ENCODE results near the gene ABCC1. TPM values are rescaled to one million over a fixed set of nuclear protein-coding genes. Genes with fewer than 3 reads are reported as not detected.

Gene ABCC1
- total and polyA plus RNA-seq, 4 donors, result 12.4 to 41.5 (median 31.3) TPM

DNA sequence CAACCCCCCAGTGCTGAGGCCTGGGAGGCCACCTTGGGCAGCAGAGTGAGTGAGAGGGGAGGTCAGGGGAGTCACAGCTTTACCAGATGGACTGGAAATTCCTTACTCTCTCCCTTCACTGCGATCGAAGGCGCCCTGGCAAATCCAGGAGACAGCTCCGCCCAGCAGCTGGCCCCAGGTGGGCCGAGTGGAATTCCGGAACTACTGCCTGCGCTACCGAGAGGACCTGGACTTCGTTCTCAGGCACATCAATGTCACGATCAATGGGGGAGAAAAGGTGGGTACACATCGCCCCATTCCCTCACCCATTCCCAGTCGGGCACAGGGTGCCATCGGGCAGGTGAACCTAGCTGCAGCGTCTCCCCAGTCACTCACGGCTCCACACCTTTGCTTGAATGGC, 182.2 kb downstream of the ABCC1 start:
- no peak for ATAC-seq (ENCODE audit: insufficient read depth, low FRiP score)
- H3K27ac ChIP-seq (ENCODE audit: low read depth in 1 of 2, low read length in 1 of 2), result no peak overlapping the region
- DNase-seq, result no peak
- H3K4me3 ChIP-seq, result no peak overlapping the region
- TF ChIP-seq, protein P1, sequence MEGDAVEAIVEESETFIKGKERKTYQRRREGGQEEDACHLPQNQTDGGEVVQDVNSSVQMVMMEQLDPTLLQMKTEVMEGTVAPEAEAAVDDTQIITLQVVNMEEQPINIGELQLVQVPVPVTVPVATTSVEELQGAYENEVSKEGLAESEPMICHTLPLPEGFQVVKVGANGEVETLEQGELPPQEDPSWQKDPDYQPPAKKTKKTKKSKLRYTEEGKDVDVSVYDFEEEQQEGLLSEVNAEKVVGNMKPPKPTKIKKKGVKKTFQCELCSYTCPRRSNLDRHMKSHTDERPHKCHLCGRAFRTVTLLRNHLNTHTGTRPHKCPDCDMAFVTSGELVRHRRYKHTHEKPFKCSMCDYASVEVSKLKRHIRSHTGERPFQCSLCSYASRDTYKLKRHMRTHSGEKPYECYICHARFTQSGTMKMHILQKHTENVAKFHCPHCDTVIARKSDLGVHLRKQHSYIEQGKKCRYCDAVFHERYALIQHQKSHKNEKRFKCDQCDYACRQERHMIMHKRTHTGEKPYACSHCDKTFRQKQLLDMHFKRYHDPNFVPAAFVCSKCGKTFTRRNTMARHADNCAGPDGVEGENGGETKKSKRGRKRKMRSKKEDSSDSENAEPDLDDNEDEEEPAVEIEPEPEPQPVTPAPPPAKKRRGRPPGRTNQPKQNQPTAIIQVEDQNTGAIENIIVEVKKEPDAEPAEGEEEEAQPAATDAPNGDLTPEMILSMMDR (IDR thresholded peaks at IDR 0.05; ENCODE audit: control extremely low read depth, extremely low read depth), result no peak
- H3K36me3 ChIP-seq (ENCODE audit: control insufficient read depth in 4 of 4, insufficient read depth in 4 of 4, low read length in 4 of 4), result peaks cover 7 to 34% (median 21%) of the 10 kb centered on the region in 4 donors
- no peaks in the 10 kb centered on the region for H3K27me3 ChIP-seq (ENCODE audit: control insufficient read depth in 3 of 3, insufficient read depth in 3 of 3, low read length in 2 of 3)
- peaks cover 0 to 2% (median 0%) of the 10 kb centered on the region in 5 donors for H3K4me1 ChIP-seq (ENCODE audit: control insufficient read depth in 5 of 5, insufficient read depth in 5 of 5, low read length in 5 of 5)
- no peak overlapping the region for H3K9ac ChIP-seq (ENCODE audit: insufficient read depth in 1 of 2, low read length in 2 of 2)
- WGBS, 2 donors, result 96 to 97% methylated on average over 15 of the region's 15 CpGs
- H3K9me3 ChIP-seq (ENCODE audit: control insufficient read depth in 4 of 4, insufficient read depth in 3 of 4, low read length in 3 of 4), result no peaks in the 10 kb centered on the region

DNA sequence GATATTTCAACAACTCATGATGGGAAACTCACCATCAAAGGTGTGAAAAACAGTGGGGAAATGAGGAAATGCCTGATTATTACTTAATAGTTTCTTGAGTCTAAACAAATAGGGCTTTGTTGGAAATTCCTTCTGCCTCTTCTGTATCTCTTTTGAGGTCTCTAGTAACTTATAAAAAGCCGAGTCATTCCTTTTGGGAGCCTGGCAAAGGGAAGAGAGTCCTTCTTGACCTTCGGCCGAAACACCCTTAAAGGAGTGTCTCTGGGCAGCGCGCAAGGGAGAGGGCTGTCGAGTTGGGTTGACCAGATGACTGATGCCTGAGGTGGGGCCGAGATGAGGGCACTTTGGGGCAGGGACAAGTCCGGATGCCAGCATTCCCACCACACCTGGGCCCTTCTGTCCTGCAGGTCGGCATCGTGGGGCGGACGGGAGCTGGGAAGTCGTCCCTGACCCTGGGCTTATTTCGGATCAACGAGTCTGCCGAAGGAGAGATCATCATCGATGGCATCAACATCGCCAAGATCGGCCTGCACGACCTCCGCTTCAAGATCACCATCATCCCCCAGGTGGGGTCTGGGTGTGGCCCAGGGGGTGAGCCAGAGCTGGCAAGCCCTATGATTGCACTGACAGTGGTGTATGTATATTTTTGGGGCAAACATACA, 184.7 kb downstream of the ABCC1 start:
- ATAC-seq (ENCODE audit: insufficient read depth, low FRiP score), result no peak
- TF ChIP-seq, protein P1 (IDR thresholded peaks at IDR 0.05; ENCODE audit: control extremely low read depth, extremely low read depth), result no peak
- Histone ChIP-seq H3K9me3 (ENCODE audit: control insufficient read depth in 4 of 4, insufficient read depth in 3 of 4, low read length in 3 of 4) (no peaks in the 10 kb centered on the region), H3K27ac (ENCODE audit: low read depth in 1 of 2, low read length in 1 of 2) (no peak overlapping the region), H3K36me3 (ENCODE audit: control insufficient read depth in 4 of 4, insufficient read depth in 4 of 4, low read length in 4 of 4) (peaks cover 23 to 51% (median 35%) of the 10 kb centered on the region in 4 donors), H3K4me1 (ENCODE audit: control insufficient read depth in 5 of 5, insufficient read depth in 5 of 5, low read length in 5 of 5) (no peaks in the 10 kb centered on the region), H3K4me3 (no peak overlapping the region), H3K9ac (ENCODE audit: insufficient read depth in 1 of 2, low read length in 2 of 2) (no peak overlapping the region), H3K27me3 (ENCODE audit: control insufficient read depth in 3 of 3, insufficient read depth in 3 of 3, low read length in 2 of 3) (no peaks in the 10 kb centered on the region)
- no peak for DNase-seq
- WGBS, 2 donors, result 94 to 96% methylated on average over 21 of the region's 21 CpGs

DNA sequence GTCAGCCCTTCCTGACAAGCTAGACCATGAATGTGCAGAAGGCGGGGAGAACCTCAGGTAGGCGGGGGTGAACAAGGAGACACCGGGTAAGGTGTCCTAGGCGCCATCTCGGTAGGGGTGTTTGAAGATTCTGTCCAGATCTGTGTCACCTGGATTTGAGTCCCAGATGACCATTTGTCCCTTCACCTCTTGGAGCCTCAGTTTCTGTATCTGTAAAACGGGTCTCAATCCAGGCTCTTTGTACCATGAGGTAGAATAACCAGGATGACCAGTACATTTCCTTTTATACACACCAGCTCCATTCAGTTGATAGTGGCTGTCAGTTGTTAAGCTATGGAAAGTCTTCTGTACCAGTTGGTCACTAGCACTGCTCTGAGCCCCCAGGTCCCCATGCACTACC, 187.2 kb downstream of the ABCC1 start:
- no peak overlapping the region for H3K4me3 ChIP-seq
- WGBS, 2 donors, result 98% methylated on average over 6 of the region's 6 CpGs
- ATAC-seq (ENCODE audit: insufficient read depth, low FRiP score) (no peak), DNase-seq (no peak)
- TF ChIP-seq, protein P1 (IDR thresholded peaks at IDR 0.05; ENCODE audit: control extremely low read depth, extremely low read depth), result no peak
- H3K27ac ChIP-seq (ENCODE audit: low read depth in 1 of 2, low read length in 1 of 2), result no peak overlapping the region
- H3K4me1 ChIP-seq (ENCODE audit: control insufficient read depth in 5 of 5, insufficient read depth in 5 of 5, low read length in 5 of 5), result no peaks in the 10 kb centered on the region
- H3K9me3 ChIP-seq (ENCODE audit: control insufficient read depth in 4 of 4, insufficient read depth in 3 of 4, low read length in 3 of 4), result no peaks in the 10 kb centered on the region
- H3K36me3 ChIP-seq (ENCODE audit: control insufficient read depth in 4 of 4, insufficient read depth in 4 of 4, low read length in 4 of 4), result peaks cover 26 to 56% (median 50%) of the 10 kb centered on the region in 4 donors
- no peaks in the 10 kb centered on the region for H3K27me3 ChIP-seq (ENCODE audit: control insufficient read depth in 3 of 3, insufficient read depth in 3 of 3, low read length in 2 of 3)
- no peak overlapping the region for H3K9ac ChIP-seq (ENCODE audit: insufficient read depth in 1 of 2, low read length in 2 of 2)

DNA sequence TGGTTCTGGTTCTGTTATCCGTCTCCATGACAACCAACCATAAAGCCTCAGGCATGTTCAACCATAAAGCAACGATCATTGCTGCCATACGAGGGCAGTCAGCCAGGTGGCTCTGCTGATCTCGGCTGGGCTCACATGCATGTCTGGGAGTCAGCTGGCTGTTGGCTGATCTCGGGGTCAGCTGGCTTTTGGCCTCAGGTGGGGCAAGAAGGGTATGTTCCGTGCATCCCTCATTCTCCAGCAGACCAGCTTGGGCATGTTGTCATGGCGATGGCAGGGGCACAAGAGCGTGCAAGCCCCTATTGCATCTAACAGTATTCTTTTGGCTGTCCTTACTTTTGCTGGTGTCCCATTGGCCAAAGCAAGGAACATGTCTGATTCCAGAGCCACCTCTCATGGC, 187.7 kb downstream of the ABCC1 start:
- 86 to 88% methylated on average over 8 of the region's 8 CpGs for WGBS, 2 donors
- no peak overlapping the region for H3K4me3 ChIP-seq
- no peaks in the 10 kb centered on the region for H3K9me3 ChIP-seq (ENCODE audit: control insufficient read depth in 4 of 4, insufficient read depth in 3 of 4, low read length in 3 of 4)
- no peaks in the 10 kb centered on the region for H3K4me1 ChIP-seq (ENCODE audit: control insufficient read depth in 5 of 5, insufficient read depth in 5 of 5, low read length in 5 of 5)
- no peak for ATAC-seq (ENCODE audit: insufficient read depth, low FRiP score)
- no peaks in the 10 kb centered on the region for H3K27me3 ChIP-seq (ENCODE audit: control insufficient read depth in 3 of 3, insufficient read depth in 3 of 3, low read length in 2 of 3)
- peaks cover 31 to 54% (median 48%) of the 10 kb centered on the region in 4 donors for H3K36me3 ChIP-seq (ENCODE audit: control insufficient read depth in 4 of 4, insufficient read depth in 4 of 4, low read length in 4 of 4)
- TF ChIP-seq, protein P1 (IDR thresholded peaks at IDR 0.05; ENCODE audit: control extremely low read depth, extremely low read depth), result no peak
- no peak overlapping the region for H3K27ac ChIP-seq (ENCODE audit: low read depth in 1 of 2, low read length in 1 of 2)
- DNase-seq, result no peak
- no peak overlapping the region for H3K9ac ChIP-seq (ENCODE audit: insufficient read depth in 1 of 2, low read length in 2 of 2)

Measured in lung (tissue), 12 donors.